SH-SY5Y (cell line): ENCODE results near the gene ZW10.

ENCODE experiments used
- GATA2 ChIP-seq: IDR thresholded peaks from 2 replicates; pipeline ENCODE4 v1.6.1; 2011; ENCODE audit warnings: mild to moderate bottlenecking, low read depth, low read length
- GATA3 ChIP-seq: IDR thresholded peaks from 2 replicates; pipeline ENCODE4 v1.6.1; 2011; ENCODE audit warnings: low read depth, mild to moderate bottlenecking, low read length, moderate library complexity

DNA sequence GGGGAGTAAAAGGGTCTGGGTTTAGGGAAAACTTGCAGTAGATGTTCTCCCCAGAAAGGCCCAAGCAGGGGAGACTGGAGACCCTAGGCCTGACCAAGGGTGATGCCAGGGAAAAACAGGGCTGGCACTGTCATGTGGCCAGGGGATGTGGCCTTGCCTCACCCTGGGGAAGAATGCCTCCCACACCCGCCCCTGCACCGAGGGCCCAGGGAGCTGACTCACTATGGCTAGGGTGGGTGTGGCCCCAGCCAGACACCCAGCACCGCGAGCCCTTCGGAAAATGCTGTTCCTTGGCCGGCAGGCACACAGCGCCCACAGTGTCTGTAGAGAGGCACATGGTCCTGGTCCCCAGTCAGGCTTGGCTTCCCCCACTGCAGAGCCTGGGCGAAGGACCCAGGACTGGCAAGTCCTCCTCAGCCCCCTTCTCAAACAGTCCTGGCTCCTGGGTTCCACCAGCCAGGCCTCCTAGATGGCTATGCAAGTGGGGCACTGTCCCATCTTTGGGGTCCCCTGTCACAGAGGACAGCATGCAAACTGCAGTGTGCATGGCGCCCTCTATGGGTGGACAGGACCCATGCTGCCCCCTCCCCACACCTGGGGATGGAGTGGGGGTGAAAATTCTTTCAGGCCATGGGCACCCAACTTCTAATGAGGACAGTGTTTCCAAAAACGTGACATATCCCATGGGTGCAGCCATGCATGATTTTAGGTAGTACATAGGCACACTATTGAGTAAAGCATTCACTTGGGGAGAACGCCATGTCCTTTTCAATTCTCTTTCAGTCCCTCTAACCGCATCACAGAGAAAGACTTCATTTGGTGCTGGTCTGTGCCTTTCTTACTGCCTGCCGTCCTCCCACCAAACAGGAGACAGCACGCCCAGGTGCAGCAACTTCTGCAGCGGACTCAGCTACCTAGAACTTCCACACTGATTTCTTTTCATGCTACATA lies 82.6 kb downstream of the ZW10 start:
- TF ChIP-seq GATA3 (no peak), GATA2 (no peak)
